Coronary artery (tissue), 2 donors: ENCODE results near the gene TRIP13.

ENCODE experiments used
- DNase-seq: peaks from one replicate; pipeline ENCODE4 v3.0.0-alpha.2; 2017; ENCODE audit warnings: low spot score
- H3K27ac ChIP-seq, 2 donors: fragments of 200-600 bp; sonication (generic); one replicate each; pipeline ENCODE4 v1.5.1; 2016 to 2019
- H3K4me3 ChIP-seq: fragments of 200-600 bp; sonication (generic); 2 replicates; pipeline ENCODE4 v1.5.1; 2016; ENCODE audit warnings: mild to moderate bottlenecking, moderate library complexity
- CTCF ChIP-seq: fragments of 200-600 bp; sonication (generic); IDR thresholded peaks from one replicate; pipeline ENCODE4 v1.5.1; 2019; ENCODE audit warnings: antibody characterized with exemption

The TRIP13 gene

GRCh38 chr5:893137-893506, 438 bp downstream of the TRIP13 start:
- no peak for DNase-seq
- Histone ChIP-seq H3K4me3 (peak overlapping the region; percentile 87), H3K27ac (peak overlapping the region in 1 of 2 donors; percentile 72)
- no peak for TF ChIP-seq CTCF

GRCh38 chr5:893711-894110, 1.0 kb downstream of the TRIP13 start:
- no peak for DNase-seq
- Histone ChIP-seq H3K4me3 (peak overlapping the region; percentile 87), H3K27ac (no peak overlapping the region)
- no peak for TF ChIP-seq CTCF

GRCh38 chr5:900781-901180, 8.1 kb downstream of the TRIP13 start:
- Histone ChIP-seq H3K27ac (no peak overlapping the region), H3K4me3 (no peak overlapping the region)
- no peak for TF ChIP-seq CTCF
- DNase-seq, result no peak

- no peak for DNase-seq
- Histone ChIP-seq H3K4me3 (no peak overlapping the region), H3K27ac (no peak overlapping the region)
- TF ChIP-seq CTCF, result no peak
These were observed 9.6 kb downstream of the TRIP13 start for GRCh38 chr5:902129-902916.

GRCh38 chr5:903756-904096, 11.0 kb downstream of the TRIP13 start:
- TF ChIP-seq CTCF, result no peak
- no peak overlapping the region for H3K4me3 ChIP-seq
- DNase-seq, result no peak
- H3K27ac ChIP-seq, result no peak overlapping the region

- no peak for DNase-seq
- Histone ChIP-seq H3K27ac (no peak overlapping the region), H3K4me3 (no peak overlapping the region)
- no peak for TF ChIP-seq CTCF
These were observed 12.5 kb downstream of the TRIP13 start for GRCh38 chr5:905139-905642.

GRCh38 chr5:907366-907910, 14.8 kb downstream of the TRIP13 start:
- Histone ChIP-seq H3K4me3 (no peak overlapping the region), H3K27ac (no peak overlapping the region)
- TF ChIP-seq CTCF, result no peak
- no peak for DNase-seq
